Liver (tissue), 9 donors: ENCODE data around the gene CD164L2. TPM values are rescaled to one million over a fixed set of nuclear protein-coding genes. Genes with fewer than 3 reads are reported as not detected.
A peak's percentile ranks its signal among the peaks of the same experiment; 100 is the strongest.

Experiments
- DNase-seq: peaks from one replicate; pipeline ENCODE4 v3.0.0-alpha.2; 2017; ENCODE audit warnings: low spot score
- H3K27ac ChIP-seq, 2 donors: one replicate each; pipeline ENCODE4 v1.7.0; 2013; ENCODE audit warnings: inconsistent platforms in 2 of 2, low read length in 2 of 2, control low read depth in 1 of 2, low read depth in 1 of 2, mild to moderate bottlenecking in 1 of 2
- H3K27me3 ChIP-seq, 4 donors: one replicate each; pipeline versions ENCODE4 v1.6.1 to v1.7.0; 2013; ENCODE audit warnings: low read length in 3 of 4, inconsistent platforms in 1 of 4, mild to moderate bottlenecking in 1 of 4, moderate library complexity in 1 of 4; ENCODE audit not compliant: control insufficient read depth in 4 of 4, insufficient read depth in 4 of 4
- H3K36me3 ChIP-seq, 4 donors: one replicate each; pipeline versions ENCODE4 v1.6.1 to v1.7.0; 2013; ENCODE audit warnings: low read length in 3 of 4, mild to moderate bottlenecking in 3 of 4, low read depth in 1 of 4, moderate library complexity in 1 of 4; ENCODE audit not compliant: control insufficient read depth in 4 of 4, insufficient read depth in 3 of 4
- H3K4me1 ChIP-seq, 4 donors: one replicate each; pipeline versions ENCODE4 v1.6.1 to v1.7.0; 2013; ENCODE audit warnings: low read length in 3 of 4, mild to moderate bottlenecking in 3 of 4, moderate library complexity in 1 of 4; ENCODE audit not compliant: control insufficient read depth in 4 of 4, insufficient read depth in 4 of 4
- H3K4me3 ChIP-seq, 3 donors: one replicate each; pipeline versions ENCODE4 v1.6.1 to v1.7.0; 2013; ENCODE audit warnings: low read length in 3 of 3, control low read depth in 1 of 3, low read depth in 1 of 3, mild to moderate bottlenecking in 1 of 3
- H3K9ac ChIP-seq, 2 donors: one replicate each; pipeline ENCODE4 v1.7.0; 2013; ENCODE audit warnings: low read length in 2 of 2, mild to moderate bottlenecking in 2 of 2, moderate library complexity in 2 of 2, control low read depth in 1 of 2, low read depth in 1 of 2
- H3K9me3 ChIP-seq, 4 donors: one replicate each; pipeline versions ENCODE4 v1.6.1 to v1.7.0; 2013; ENCODE audit warnings: low read length in 3 of 4; ENCODE audit not compliant: control insufficient read depth in 4 of 4
- EGR1 ChIP-seq, 2 donors: IDR thresholded peaks; 2 replicates each; pipeline ENCODE4 v1.6.1; 2016 to 2018; ENCODE audit warnings: antibody characterized with exemption in 2 of 2, low read depth in 2 of 2
- FOXA1 ChIP-seq: IDR thresholded peaks from 2 replicates; pipeline ENCODE4 v1.6.1; 2016; ENCODE audit warnings: antibody characterized with exemption
- FOXA2 ChIP-seq: IDR thresholded peaks from 2 replicates; pipeline ENCODE4 v1.6.1; 2016; ENCODE audit warnings: antibody characterized with exemption
- GABPA ChIP-seq, 2 donors: IDR thresholded peaks in 1 of 2; conservative IDR thresholded peaks in 1 of 2; 2 replicates each; pipeline ENCODE4 v1.6.1; 2016; ENCODE audit warnings: antibody characterized with exemption in 2 of 2, mild to moderate bottlenecking in 1 of 2, moderate library complexity in 1 of 2
- HNF4A ChIP-seq, 2 donors: conservative IDR thresholded peaks; 2 replicates each; pipeline ENCODE4 v1.6.1; 2016; ENCODE audit warnings: antibody characterized with exemption in 2 of 2, mild to moderate bottlenecking in 2 of 2
- HNF4G ChIP-seq: IDR thresholded peaks from 2 replicates; pipeline ENCODE4 v1.6.1; 2016; ENCODE audit warnings: antibody characterized with exemption
- JUND ChIP-seq, 2 donors: IDR thresholded peaks; 2 replicates each; pipeline ENCODE4 v1.6.1; 2016; ENCODE audit warnings: antibody characterized with exemption in 2 of 2
- NR2F2 ChIP-seq: IDR thresholded peaks from 2 replicates; pipeline ENCODE4 v1.6.1; 2016; ENCODE audit warnings: antibody characterized with exemption
- RAD21 ChIP-seq, 2 donors: IDR thresholded peaks; 2 replicates each; pipeline ENCODE4 v1.6.1; 2016; ENCODE audit warnings: antibody characterized with exemption in 2 of 2, mild to moderate bottlenecking in 2 of 2
- RXRA ChIP-seq, 2 donors: IDR thresholded peaks; 2 replicates each; pipeline ENCODE4 v1.6.1; 2017 to 2018; ENCODE audit warnings: antibody characterized with exemption in 2 of 2, mild to moderate bottlenecking in 1 of 2
- SP1 ChIP-seq: IDR thresholded peaks from 2 replicates; pipeline ENCODE4 v1.6.1; 2018; ENCODE audit warnings: antibody characterized with exemption, mild to moderate bottlenecking
- TAF1 ChIP-seq: conservative IDR thresholded peaks from 2 replicates; pipeline ENCODE4 v1.6.1; 2016; ENCODE audit warnings: antibody characterized with exemption, mild to moderate bottlenecking
- YY1 ChIP-seq: IDR thresholded peaks from 2 replicates; pipeline ENCODE4 v1.6.1; 2016; ENCODE audit warnings: antibody characterized with exemption, mild to moderate bottlenecking
- WGBS: extraction: QIAGEN DNeasy Blood & Tissue Kit; methylation state at CpG from one replicate; pipeline ENCODE4 v1.1.7; 2013; 5-methylcytosine and 5-hydroxymethylcytosine counted together
- polyA plus RNA-seq, 2 donors: library from polyadenylated mRNA; stranded (reverse) in 1 of 2; unstranded in 1 of 2; fragments of 200-250 nt in 1 of 2; fragments of >200 nt in 1 of 2; fragmentation: Nextera tagmentation in 1 of 2; extraction: Ambion mirVana in 1 of 2; gene quantifications; one replicate each; pipeline versions ENCODE4 v1.2.1 to v1.2.3, GENCODE V29; 2013 to 2015
- total RNA-seq, 2 donors: library from RNA; depleted of rRNA; stranded (reverse); fragments of >200 nt; gene quantifications; one replicate each; pipeline ENCODE4 v1.2.3, GENCODE V29; 2014
- TF ChIP-seq, protein P1 (sequence below): IDR thresholded peaks from 2 replicates; pipeline ENCODE4 v1.6.1; 2016; ENCODE audit warnings: antibody characterized with exemption, mild to moderate bottlenecking
- TF ChIP-seq, protein P2 (sequence below): fragments of 150-350 bp; IDR thresholded peaks from 2 replicates; pipeline ENCODE4 v1.5.1; 2017; ENCODE audit warnings: improper control_type of control experiment, low read depth, low read length; ENCODE audit not compliant: missing input control
- TF ChIP-seq, protein P3 (sequence below): IDR thresholded peaks from 2 replicates; pipeline ENCODE4 v1.6.1; 2016; ENCODE audit warnings: antibody characterized with exemption
- TF ChIP-seq, protein P4 (sequence below): IDR thresholded peaks from 2 replicates; pipeline ENCODE4 v1.6.1; 2016; ENCODE audit warnings: antibody characterized with exemption
- TF ChIP-seq, protein P5 (sequence below): IDR thresholded peaks from 2 replicates; pipeline ENCODE4 v1.6.1; 2016; ENCODE audit warnings: antibody characterized with exemption
- donor health status: healthy.
- donor health status: healthy.
- donor health status: healthy.
- donor health status: healthy.
- donor health status: healthy.

Gene CD164L2
- total and polyA plus RNA-seq, 4 donors: not detected

DNA sequence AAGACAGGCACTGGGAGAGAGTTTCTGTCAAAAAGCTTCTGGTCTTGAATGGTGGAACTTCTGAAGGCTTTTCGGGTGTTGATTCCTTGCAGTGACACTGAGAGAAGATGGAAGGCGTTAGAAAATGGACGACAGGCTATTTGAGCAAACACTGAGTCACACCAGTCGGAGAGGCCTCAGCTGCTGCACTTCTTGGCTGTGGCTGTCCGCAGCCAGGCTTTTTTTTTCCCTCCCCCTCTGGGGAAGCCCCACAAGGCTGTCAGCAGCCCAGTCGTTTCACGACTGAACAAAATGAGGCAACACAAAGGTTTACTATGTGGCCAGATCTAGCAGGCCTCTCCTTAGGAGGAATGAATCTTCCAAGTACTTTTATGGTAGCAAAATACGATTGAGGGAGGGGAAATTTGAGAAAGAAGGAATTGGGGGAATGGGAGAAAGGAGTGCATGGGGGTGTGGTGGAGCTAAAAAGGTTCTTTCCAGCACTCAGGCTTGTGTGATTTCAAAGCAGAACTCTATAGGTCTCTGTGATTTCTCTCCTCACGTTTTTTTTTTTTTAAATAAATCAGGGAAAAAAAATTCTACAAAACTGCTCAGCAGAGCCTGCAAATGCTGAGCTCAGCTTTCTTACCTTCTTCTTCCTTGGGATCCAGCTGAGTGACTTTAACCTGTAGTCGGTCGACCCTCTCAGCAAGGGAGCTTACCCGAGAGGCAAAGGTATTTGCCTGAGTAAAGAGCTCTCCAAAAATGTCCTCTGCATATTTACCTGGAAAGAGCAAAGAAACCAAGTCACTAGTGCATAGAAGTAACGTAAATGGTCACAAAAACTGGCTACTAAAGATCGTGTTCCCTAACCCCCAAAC lies 35.4 kb upstream of the CD164L2 start:
- no peak for DNase-seq
- H3K9ac ChIP-seq: no peak overlapping the region
- H3K4me3 ChIP-seq: no peak overlapping the region
- H3K4me1 ChIP-seq: peaks cover 0 to under 1% (median 0%) of the 10 kb centered on the region in 4 donors
- WGBS: 65% methylated on average over 14 of the region's 14 CpGs
- H3K27me3 ChIP-seq: no peaks in the 10 kb centered on the region
- TF ChIP-seq YY1 (peak; percentile 43), TAF1 (no peak), GABPA (IDR thresholded peaks at IDR 0.05 in 1 of 2, conservative IDR thresholded peaks at IDR 0.05 in 1 of 2) (no peak), HNF4G (no peak), FOXA2 (no peak), EGR1 (IDR thresholded peaks at IDR 0.05; ENCODE audit: low read depth in 2 of 2) (no peak), RXRA (IDR thresholded peaks at IDR 0.05) (no peak)
- TF ChIP-seq, protein P1, sequence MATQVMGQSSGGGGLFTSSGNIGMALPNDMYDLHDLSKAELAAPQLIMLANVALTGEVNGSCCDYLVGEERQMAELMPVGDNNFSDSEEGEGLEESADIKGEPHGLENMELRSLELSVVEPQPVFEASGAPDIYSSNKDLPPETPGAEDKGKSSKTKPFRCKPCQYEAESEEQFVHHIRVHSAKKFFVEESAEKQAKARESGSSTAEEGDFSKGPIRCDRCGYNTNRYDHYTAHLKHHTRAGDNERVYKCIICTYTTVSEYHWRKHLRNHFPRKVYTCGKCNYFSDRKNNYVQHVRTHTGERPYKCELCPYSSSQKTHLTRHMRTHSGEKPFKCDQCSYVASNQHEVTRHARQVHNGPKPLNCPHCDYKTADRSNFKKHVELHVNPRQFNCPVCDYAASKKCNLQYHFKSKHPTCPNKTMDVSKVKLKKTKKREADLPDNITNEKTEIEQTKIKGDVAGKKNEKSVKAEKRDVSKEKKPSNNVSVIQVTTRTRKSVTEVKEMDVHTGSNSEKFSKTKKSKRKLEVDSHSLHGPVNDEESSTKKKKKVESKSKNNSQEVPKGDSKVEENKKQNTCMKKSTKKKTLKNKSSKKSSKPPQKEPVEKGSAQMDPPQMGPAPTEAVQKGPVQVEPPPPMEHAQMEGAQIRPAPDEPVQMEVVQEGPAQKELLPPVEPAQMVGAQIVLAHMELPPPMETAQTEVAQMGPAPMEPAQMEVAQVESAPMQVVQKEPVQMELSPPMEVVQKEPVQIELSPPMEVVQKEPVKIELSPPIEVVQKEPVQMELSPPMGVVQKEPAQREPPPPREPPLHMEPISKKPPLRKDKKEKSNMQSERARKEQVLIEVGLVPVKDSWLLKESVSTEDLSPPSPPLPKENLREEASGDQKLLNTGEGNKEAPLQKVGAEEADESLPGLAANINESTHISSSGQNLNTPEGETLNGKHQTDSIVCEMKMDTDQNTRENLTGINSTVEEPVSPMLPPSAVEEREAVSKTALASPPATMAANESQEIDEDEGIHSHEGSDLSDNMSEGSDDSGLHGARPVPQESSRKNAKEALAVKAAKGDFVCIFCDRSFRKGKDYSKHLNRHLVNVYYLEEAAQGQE: no peak
- no peak overlapping the region for H3K27ac ChIP-seq
- H3K9me3 ChIP-seq: no peaks in the 10 kb centered on the region
- peaks cover 9 to 42% (median 36%) of the 10 kb centered on the region in 4 donors for H3K36me3 ChIP-seq

DNA sequence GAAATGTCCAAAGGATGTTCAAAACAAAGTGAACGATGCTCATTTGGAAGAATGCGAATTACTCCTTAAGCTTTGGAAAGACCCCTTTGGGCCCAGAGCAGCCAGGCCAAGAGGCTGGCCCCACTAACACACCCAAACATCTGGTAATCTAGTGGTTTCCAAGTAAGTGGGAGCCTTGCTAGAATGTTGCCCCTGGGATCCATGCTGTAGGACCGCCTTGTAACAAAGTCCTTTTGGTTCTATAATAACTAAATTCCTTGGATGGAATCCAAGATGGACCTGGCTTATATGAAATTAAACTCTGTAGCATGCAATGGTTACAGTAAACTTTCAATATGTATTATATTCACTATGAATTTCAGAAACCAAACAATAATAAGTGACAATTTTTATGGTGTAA lies 34.6 kb upstream of the CD164L2 start:
- Histone ChIP-seq H3K9ac (no peak overlapping the region), H3K36me3 (peaks cover 9 to 51% (median 39%) of the 10 kb centered on the region in 4 donors), H3K4me3 (no peak overlapping the region), H3K9me3 (no peaks in the 10 kb centered on the region), H3K27ac (no peak overlapping the region), H3K4me1 (peaks cover 0 to 8% (median 4%) of the 10 kb centered on the region in 4 donors), H3K27me3 (no peaks in the 10 kb centered on the region)
- WGBS: 93% methylated on average over 3 of the region's 3 CpGs
- TF ChIP-seq FOXA1 (no peak), HNF4A (conservative IDR thresholded peaks at IDR 0.05) (no peak), SP1 (no peak), RXRA (IDR thresholded peaks at IDR 0.05) (no peak), GABPA (IDR thresholded peaks at IDR 0.05 in 1 of 2, conservative IDR thresholded peaks at IDR 0.05 in 1 of 2) (no peak), JUND (IDR thresholded peaks at IDR 0.05) (no peak), FOXA2 (no peak), TAF1 (no peak), HNF4G (no peak), EGR1 (IDR thresholded peaks at IDR 0.05; ENCODE audit: low read depth in 2 of 2) (no peak), YY1 (no peak), RAD21 (IDR thresholded peaks at IDR 0.05) (no peak), NR2F2 (no peak)
- TF ChIP-seq, protein P1: no peak
- TF ChIP-seq, protein P2, sequence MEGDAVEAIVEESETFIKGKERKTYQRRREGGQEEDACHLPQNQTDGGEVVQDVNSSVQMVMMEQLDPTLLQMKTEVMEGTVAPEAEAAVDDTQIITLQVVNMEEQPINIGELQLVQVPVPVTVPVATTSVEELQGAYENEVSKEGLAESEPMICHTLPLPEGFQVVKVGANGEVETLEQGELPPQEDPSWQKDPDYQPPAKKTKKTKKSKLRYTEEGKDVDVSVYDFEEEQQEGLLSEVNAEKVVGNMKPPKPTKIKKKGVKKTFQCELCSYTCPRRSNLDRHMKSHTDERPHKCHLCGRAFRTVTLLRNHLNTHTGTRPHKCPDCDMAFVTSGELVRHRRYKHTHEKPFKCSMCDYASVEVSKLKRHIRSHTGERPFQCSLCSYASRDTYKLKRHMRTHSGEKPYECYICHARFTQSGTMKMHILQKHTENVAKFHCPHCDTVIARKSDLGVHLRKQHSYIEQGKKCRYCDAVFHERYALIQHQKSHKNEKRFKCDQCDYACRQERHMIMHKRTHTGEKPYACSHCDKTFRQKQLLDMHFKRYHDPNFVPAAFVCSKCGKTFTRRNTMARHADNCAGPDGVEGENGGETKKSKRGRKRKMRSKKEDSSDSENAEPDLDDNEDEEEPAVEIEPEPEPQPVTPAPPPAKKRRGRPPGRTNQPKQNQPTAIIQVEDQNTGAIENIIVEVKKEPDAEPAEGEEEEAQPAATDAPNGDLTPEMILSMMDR: no peak
- TF ChIP-seq, protein P3, sequence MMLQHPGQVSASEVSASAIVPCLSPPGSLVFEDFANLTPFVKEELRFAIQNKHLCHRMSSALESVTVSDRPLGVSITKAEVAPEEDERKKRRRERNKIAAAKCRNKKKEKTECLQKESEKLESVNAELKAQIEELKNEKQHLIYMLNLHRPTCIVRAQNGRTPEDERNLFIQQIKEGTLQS: no peak
- TF ChIP-seq, protein P4, sequence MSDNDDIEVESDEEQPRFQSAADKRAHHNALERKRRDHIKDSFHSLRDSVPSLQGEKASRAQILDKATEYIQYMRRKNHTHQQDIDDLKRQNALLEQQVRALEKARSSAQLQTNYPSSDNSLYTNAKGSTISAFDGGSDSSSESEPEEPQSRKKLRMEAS: no peak
- TF ChIP-seq, protein P5, sequence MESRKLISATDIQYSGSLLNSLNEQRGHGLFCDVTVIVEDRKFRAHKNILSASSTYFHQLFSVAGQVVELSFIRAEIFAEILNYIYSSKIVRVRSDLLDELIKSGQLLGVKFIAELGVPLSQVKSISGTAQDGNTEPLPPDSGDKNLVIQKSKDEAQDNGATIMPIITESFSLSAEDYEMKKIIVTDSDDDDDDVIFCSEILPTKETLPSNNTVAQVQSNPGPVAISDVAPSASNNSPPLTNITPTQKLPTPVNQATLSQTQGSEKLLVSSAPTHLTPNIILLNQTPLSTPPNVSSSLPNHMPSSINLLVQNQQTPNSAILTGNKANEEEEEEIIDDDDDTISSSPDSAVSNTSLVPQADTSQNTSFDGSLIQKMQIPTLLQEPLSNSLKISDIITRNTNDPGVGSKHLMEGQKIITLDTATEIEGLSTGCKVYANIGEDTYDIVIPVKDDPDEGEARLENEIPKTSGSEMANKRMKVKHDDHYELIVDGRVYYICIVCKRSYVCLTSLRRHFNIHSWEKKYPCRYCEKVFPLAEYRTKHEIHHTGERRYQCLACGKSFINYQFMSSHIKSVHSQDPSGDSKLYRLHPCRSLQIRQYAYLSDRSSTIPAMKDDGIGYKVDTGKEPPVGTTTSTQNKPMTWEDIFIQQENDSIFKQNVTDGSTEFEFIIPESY: no peak
- no peak for DNase-seq
